Activated CD4-positive, alpha-beta T cell treated with anti-CD3 and anti-CD28 coated beads, Interleukin-2, Interleukin-4, amounts not matched to agents 100 ng/mL and 50 ng/mL, durations not matched to agents 16 hours and 8 hours (primary cell): ENCODE data around the gene KDM4B.

ENCODE experiments used
- DNase-seq: peaks from one replicate; pipeline ENCODE4 v3.0.0-alpha.2; 2020; ENCODE audit warnings: low spot score

KDM4B gene

GRCh38 chr19:5134691-5135090 is 165.8 kb downstream of the KDM4B start:
- no peak for DNase-seq

GRCh38 chr19:5136073-5136855 is 167.4 kb downstream of the KDM4B start:
- DNase-seq, result no peak

GRCh38 chr19:5137114-5137513 is 168.2 kb downstream of the KDM4B start:
- no peak for DNase-seq

GRCh38 chr19:5137571-5138124 is 168.7 kb downstream of the KDM4B start:
- no peak for DNase-seq

GRCh38 chr19:5138606-5139582 is 170.0 kb downstream of the KDM4B start:
- DNase-seq, result peak; percentile 88

- DNase-seq, result no peak
Observed at GRCh38 chr19:5139583-5140325, 170.8 kb downstream of the KDM4B start.

- no peak for DNase-seq
Observed at GRCh38 chr19:5141129-5141849, 172.4 kb downstream of the KDM4B start.

- DNase-seq, result no peak
Observed at GRCh38 chr19:5141850-5142724, 173.2 kb downstream of the KDM4B start.

- DNase-seq, result no peak
Observed at GRCh38 chr19:5142725-5143097, 173.8 kb downstream of the KDM4B start.

GRCh38 chr19:5143471-5144411 is 174.8 kb downstream of the KDM4B start:
- DNase-seq, result no peak

- no peak for DNase-seq
Observed at GRCh38 chr19:5144545-5145179, 175.7 kb downstream of the KDM4B start.

GRCh38 chr19:5145521-5146511 is 176.9 kb downstream of the KDM4B start:
- no peak for DNase-seq

GRCh38 chr19:5147074-5147977 is 178.4 kb downstream of the KDM4B start:
- DNase-seq, result no peak

- DNase-seq, result no peak
Observed at GRCh38 chr19:5147978-5148793, 179.3 kb downstream of the KDM4B start.

- no peak for DNase-seq
Observed at GRCh38 chr19:5148794-5149190, 179.9 kb downstream of the KDM4B start.
